Loucy (cell line): ENCODE results near the gene PTPRT.

Experiments
- H2AFZ ChIP-seq: fragments of 200-600 bp; sonication (generic); 2 replicates; pipeline ENCODE4 v1.6.0; 2016; ENCODE audit warnings: antibody characterized with exemption, mild to moderate bottlenecking, low read length, moderate library complexity
- H3F3A ChIP-seq: fragments of 200-600 bp; 2 replicates; pipeline ENCODE4 v1.6.0; 2016; ENCODE audit warnings: antibody characterized with exemption, low read depth, mild to moderate bottlenecking
- H3K27me3 ChIP-seq: fragments of 200-600 bp; sonication (generic); 2 replicates; pipeline ENCODE4 v1.6.1; 2014; ENCODE audit warnings: low read length, mild to moderate bottlenecking; ENCODE audit not compliant: insufficient read depth, poor library complexity, severe bottlenecking
- H3K36me3 ChIP-seq: fragments of 200-600 bp; sonication (generic); 2 replicates; pipeline ENCODE4 v1.6.1; 2016; ENCODE audit warnings: low read length; ENCODE audit not compliant: insufficient read depth
- H3K4me1 ChIP-seq: fragments of 200-600 bp; sonication (generic); 2 replicates; pipeline ENCODE4 v1.5.1; 2014; ENCODE audit warnings: low read length, mild to moderate bottlenecking; ENCODE audit not compliant: insufficient read depth, poor library complexity, severe bottlenecking
- H3K4me2 ChIP-seq: fragments of 200-600 bp; sonication (generic); 2 replicates; pipeline ENCODE4 v1.6.0; 2014; ENCODE audit warnings: antibody characterized with exemption, low read length, low read depth, mild to moderate bottlenecking; ENCODE audit not compliant: poor library complexity, severe bottlenecking
- H3K4me3 ChIP-seq: fragments of 200-600 bp; sonication (generic); 2 replicates; pipeline ENCODE4 v1.5.1; 2014; ENCODE audit warnings: low read length, mild to moderate bottlenecking, mixed read lengths; ENCODE audit not compliant: poor library complexity, severe bottlenecking
- H3K79me2 ChIP-seq: fragments of 200-600 bp; sonication (generic); 2 replicates; pipeline ENCODE4 v1.6.1; 2014; ENCODE audit warnings: low read length; ENCODE audit not compliant: insufficient read depth
- H3K9ac ChIP-seq: fragments of 200-600 bp; sonication (generic); 2 replicates; pipeline ENCODE4 v1.6.0; 2014; ENCODE audit warnings: mild to moderate bottlenecking, low read depth, low read length, moderate library complexity; ENCODE audit not compliant: poor library complexity, severe bottlenecking
- H3K9me2 ChIP-seq: fragments of 200-600 bp; sonication (generic); replicated peaks from 2 replicates; pipeline ENCODE4 v1.6.1; 2016; ENCODE audit warnings: low read depth, low read length, mixed read lengths
- H3K9me3 ChIP-seq: fragments of 200-600 bp; sonication (generic); 2 replicates; pipeline ENCODE4 v1.6.1; 2014; ENCODE audit warnings: mild to moderate bottlenecking, antibody characterized with exemption, low read length, low read depth; ENCODE audit not compliant: insufficient read depth
- H4K20me1 ChIP-seq: fragments of 200-600 bp; sonication (generic); 2 replicates; pipeline ENCODE4 v1.6.0; 2014; ENCODE audit warnings: antibody characterized with exemption, low read length, mild to moderate bottlenecking; ENCODE audit not compliant: insufficient read depth, poor library complexity, severe bottlenecking
- EZH2phosphoT487 ChIP-seq: fragments of 200-600 bp; IDR thresholded peaks from 2 replicates; pipeline ENCODE4 v1.6.1; 2018; ENCODE audit warnings: antibody characterized with exemption, mild to moderate bottlenecking, moderate library complexity, borderline replicate concordance
- TF ChIP-seq, protein P1 (sequence below): fragments of 200-600 bp; sonication (generic); conservative IDR thresholded peaks from 2 replicates; pipeline ENCODE4 v1.5.1; 2014; ENCODE audit warnings: mild to moderate bottlenecking, antibody characterized with exemption, low read length

Gene PTPRT

DNA sequence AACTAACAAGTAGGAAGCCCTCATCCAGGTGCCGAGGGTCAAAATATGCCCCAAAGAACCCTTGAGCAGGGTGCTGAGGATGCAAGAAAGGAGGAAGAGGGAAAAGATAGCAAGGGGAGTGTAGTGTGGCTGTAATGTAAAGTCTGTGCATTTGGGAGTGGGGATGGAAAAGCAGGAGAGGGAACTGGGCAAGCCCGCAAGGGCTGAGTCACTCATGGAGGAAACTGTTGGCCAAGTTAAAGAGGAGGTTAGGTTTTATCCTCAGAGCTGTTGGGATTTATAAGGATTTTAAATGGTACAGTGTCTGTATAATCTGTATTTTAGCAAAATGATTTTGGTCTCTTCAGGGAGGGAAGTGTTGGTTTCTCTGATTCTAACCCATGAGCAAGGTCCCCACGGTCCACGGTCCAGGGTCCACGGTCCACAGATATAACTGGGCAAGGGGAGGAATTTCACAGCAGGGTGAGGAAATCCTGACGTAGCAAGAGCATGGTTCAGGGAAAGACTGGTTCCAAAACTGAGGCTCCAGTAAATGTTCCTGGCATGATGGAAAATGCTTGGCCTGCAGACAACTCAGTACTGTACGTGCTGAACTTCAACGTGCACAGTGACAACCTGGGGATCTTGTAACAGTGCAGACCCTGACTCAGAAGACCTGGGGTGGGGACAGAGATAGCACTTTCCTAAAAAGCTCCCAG is 759.8 kb downstream of the PTPRT start:
- Histone ChIP-seq H3K36me3 (no peaks in the 10 kb centered on the region), H3K4me2 (no peak overlapping the region), H3K9me3 (no peaks in the 10 kb centered on the region; the same call in 1 of the 2 replicates), H3F3A (no peaks in the 10 kb centered on the region), H4K20me1 (no peaks in the 10 kb centered on the region), H3K79me2 (no peaks in the 10 kb centered on the region), H3K9me2 (no peaks in the 10 kb centered on the region), H3K27me3 (no peaks in the 10 kb centered on the region), H3K9ac (no peak overlapping the region), H2AFZ (no peak overlapping the region), H3K4me3 (no peak overlapping the region), H3K4me1 (no peaks in the 10 kb centered on the region)
- no peak for TF ChIP-seq EZH2phosphoT487
- TF ChIP-seq, protein P1, sequence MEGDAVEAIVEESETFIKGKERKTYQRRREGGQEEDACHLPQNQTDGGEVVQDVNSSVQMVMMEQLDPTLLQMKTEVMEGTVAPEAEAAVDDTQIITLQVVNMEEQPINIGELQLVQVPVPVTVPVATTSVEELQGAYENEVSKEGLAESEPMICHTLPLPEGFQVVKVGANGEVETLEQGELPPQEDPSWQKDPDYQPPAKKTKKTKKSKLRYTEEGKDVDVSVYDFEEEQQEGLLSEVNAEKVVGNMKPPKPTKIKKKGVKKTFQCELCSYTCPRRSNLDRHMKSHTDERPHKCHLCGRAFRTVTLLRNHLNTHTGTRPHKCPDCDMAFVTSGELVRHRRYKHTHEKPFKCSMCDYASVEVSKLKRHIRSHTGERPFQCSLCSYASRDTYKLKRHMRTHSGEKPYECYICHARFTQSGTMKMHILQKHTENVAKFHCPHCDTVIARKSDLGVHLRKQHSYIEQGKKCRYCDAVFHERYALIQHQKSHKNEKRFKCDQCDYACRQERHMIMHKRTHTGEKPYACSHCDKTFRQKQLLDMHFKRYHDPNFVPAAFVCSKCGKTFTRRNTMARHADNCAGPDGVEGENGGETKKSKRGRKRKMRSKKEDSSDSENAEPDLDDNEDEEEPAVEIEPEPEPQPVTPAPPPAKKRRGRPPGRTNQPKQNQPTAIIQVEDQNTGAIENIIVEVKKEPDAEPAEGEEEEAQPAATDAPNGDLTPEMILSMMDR, result no peak

DNA sequence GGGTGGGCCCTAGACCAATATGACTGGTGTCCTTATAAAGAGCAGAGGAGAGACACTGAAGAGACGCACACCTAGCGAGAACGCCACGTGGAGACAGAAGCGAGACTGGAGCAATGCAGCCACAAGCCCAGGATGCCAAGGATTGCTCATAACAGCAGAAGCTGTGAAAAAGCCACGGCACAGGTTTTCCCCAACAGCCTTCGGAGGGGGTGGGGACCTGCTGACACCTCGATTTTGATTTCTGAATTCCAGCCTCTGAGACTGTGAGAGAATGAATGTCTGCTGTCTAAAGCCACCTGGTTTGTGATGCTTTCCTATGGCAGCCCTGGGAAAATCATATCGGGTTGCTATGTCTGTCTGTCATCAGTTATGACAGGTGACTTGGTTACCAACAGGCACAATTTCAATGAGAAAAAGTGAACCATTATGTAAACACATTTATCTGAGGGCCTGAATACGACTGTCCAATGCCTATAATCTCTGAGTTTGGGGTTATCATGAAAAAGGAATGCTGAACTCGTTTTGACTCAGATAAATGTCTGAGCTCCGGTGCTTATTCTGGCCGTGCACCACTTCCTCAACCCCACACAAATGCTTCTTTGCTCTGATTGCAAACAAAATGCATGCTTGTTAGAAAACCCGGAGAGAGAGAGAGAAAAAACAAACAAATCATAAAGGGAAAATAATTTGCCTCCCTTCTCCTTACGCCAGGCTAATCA is 769.7 kb downstream of the PTPRT start:
- no peaks in the 10 kb centered on the region for H3F3A ChIP-seq

DNA sequence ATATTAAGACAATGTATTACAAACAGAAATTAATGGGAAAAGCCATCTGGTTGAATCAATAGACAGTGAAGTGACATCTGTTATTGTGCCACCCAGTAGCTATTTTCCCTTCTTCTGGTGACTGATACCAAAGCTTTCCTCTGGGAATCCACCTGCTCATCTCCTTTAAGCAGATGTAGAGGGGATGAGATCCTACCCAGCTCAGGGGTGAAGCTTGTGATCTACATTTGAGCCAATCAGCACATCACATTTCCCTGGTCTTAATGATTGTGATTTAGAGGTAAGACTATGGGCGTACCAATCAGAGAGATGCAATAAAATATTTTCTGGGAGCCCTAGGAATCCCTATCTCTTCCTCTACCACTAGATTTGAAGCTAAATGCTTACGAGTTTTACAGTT is 782.9 kb downstream of the PTPRT start:
- Histone ChIP-seq H3K9me2 (no peaks in the 10 kb centered on the region), H3K27me3 (no peaks in the 10 kb centered on the region), H3K4me3 (no peak overlapping the region), H3K4me1 (no peaks in the 10 kb centered on the region), H3K9ac (no peak overlapping the region), H3F3A (no peaks in the 10 kb centered on the region), H4K20me1 (no peaks in the 10 kb centered on the region), H3K36me3 (no peaks in the 10 kb centered on the region), H2AFZ (no peak overlapping the region), H3K4me2 (no peak overlapping the region), H3K9me3 (no peaks in the 10 kb centered on the region), H3K79me2 (no peaks in the 10 kb centered on the region)
- no peak for TF ChIP-seq EZH2phosphoT487
- TF ChIP-seq, protein P1, result no peak

More for the DNA sequence above, 769.7 kb downstream of the PTPRT start:
- TF ChIP-seq, protein P1, result no peak
- Histone ChIP-seq H3K36me3 (no peaks in the 10 kb centered on the region), H3K4me2 (no peak overlapping the region), H3K4me1 (no peaks in the 10 kb centered on the region), H3K9me2 (no peaks in the 10 kb centered on the region), H4K20me1 (no peaks in the 10 kb centered on the region), H3K4me3 (no peak overlapping the region), H2AFZ (no peak overlapping the region), H3K9me3 (no peaks in the 10 kb centered on the region), H3K27me3 (no peaks in the 10 kb centered on the region), H3K79me2 (no peaks in the 10 kb centered on the region), H3K9ac (no peak overlapping the region)
